HUES48 (cell line): Measurements from ENCODE around the gene GFOD1.

Experiments used
- H3K27ac ChIP-seq: one replicate; pipeline ENCODE4 v1.7.0; 2013; ENCODE audit warnings: low read depth, low read length, inconsistent platforms
- H3K27me3 ChIP-seq: 2 replicates; pipeline ENCODE4 v1.6.1; 2013; ENCODE audit warnings: mild to moderate bottlenecking, low read length; ENCODE audit not compliant: control insufficient read depth, insufficient read depth
- H3K36me3 ChIP-seq: 2 replicates; pipeline ENCODE4 v1.6.1; 2013; ENCODE audit warnings: low read length; ENCODE audit not compliant: control insufficient read depth, insufficient read depth
- H3K4me1 ChIP-seq: 2 replicates; pipeline ENCODE4 v1.6.1; 2013; ENCODE audit warnings: mild to moderate bottlenecking, low read length; ENCODE audit not compliant: control insufficient read depth, insufficient read depth
- H3K4me3 ChIP-seq: 2 replicates; pipeline ENCODE4 v1.5.1; 2013; ENCODE audit warnings: mild to moderate bottlenecking, low read depth, low read length
- H3K9ac ChIP-seq: 2 replicates; pipeline ENCODE4 v1.6.1; 2013; ENCODE audit warnings: mild to moderate bottlenecking, low read depth, low read length, moderate library complexity
- H3K9me3 ChIP-seq: 2 replicates; pipeline ENCODE4 v1.6.1; 2013; ENCODE audit warnings: low read length; ENCODE audit not compliant: control insufficient read depth, insufficient read depth

The GFOD1 gene

GRCh38 chr6:13346245-13346644 lies 141.2 kb downstream of the GFOD1 start:
- H3K4me1 ChIP-seq: peaks cover 4% of the 10 kb centered on the region; the same call in 1 of the 2 replicates
- no peak overlapping the region for H3K9ac ChIP-seq
- no peak overlapping the region for H3K27ac ChIP-seq
- no peaks in the 10 kb centered on the region for H3K9me3 ChIP-seq
- no peak overlapping the region for H3K4me3 ChIP-seq
- H3K36me3 ChIP-seq: no peaks in the 10 kb centered on the region
- H3K27me3 ChIP-seq: no peaks in the 10 kb centered on the region

- Histone ChIP-seq H3K4me3 (no peak overlapping the region), H3K9me3 (no peaks in the 10 kb centered on the region), H3K27me3 (no peaks in the 10 kb centered on the region), H3K9ac (no peak overlapping the region), H3K36me3 (no peaks in the 10 kb centered on the region), H3K4me1 (peaks cover 5% of the 10 kb centered on the region; the same call in 1 of the 2 replicates), H3K27ac (no peak overlapping the region)
Measured at GRCh38 chr6:13342414-13343019, 144.9 kb downstream of the GFOD1 start.

- Histone ChIP-seq H3K4me1 (peaks cover 5% of the 10 kb centered on the region; the same call in 1 of the 2 replicates), H3K27me3 (no peaks in the 10 kb centered on the region), H3K36me3 (no peaks in the 10 kb centered on the region), H3K27ac (no peak overlapping the region), H3K4me3 (no peak overlapping the region), H3K9me3 (no peaks in the 10 kb centered on the region), H3K9ac (no peak overlapping the region)
Measured at GRCh38 chr6:13339863-13340630, 147.4 kb downstream of the GFOD1 start.

- Histone ChIP-seq H3K4me1 (peaks cover 5% of the 10 kb centered on the region; the same call in 1 of the 2 replicates), H3K9ac (no peak overlapping the region), H3K27me3 (no peaks in the 10 kb centered on the region), H3K4me3 (no peak overlapping the region), H3K9me3 (no peaks in the 10 kb centered on the region), H3K27ac (no peak overlapping the region), H3K36me3 (no peaks in the 10 kb centered on the region)
Measured at GRCh38 chr6:13338038-13338437, 149.4 kb downstream of the GFOD1 start.

GRCh38 chr6:13336553-13336952 lies 150.8 kb downstream of the GFOD1 start:
- Histone ChIP-seq H3K4me1 (peaks cover 5% of the 10 kb centered on the region; the same call in 1 of the 2 replicates), H3K4me3 (no peak overlapping the region), H3K9me3 (no peaks in the 10 kb centered on the region), H3K27ac (no peak overlapping the region), H3K36me3 (no peaks in the 10 kb centered on the region), H3K9ac (no peak overlapping the region), H3K27me3 (no peaks in the 10 kb centered on the region)

GRCh38 chr6:13334953-13335352 lies 152.4 kb downstream of the GFOD1 start:
- H3K27ac ChIP-seq: no peak overlapping the region
- H3K4me3 ChIP-seq: no peak overlapping the region
- peaks cover 5% of the 10 kb centered on the region; the same call in 1 of the 2 replicates for H3K4me1 ChIP-seq
- H3K36me3 ChIP-seq: no peaks in the 10 kb centered on the region
- no peaks in the 10 kb centered on the region for H3K27me3 ChIP-seq
- H3K9ac ChIP-seq: no peak overlapping the region
- no peaks in the 10 kb centered on the region for H3K9me3 ChIP-seq

- Histone ChIP-seq H3K27me3 (no peaks in the 10 kb centered on the region), H3K4me3 (no peak overlapping the region), H3K9me3 (no peaks in the 10 kb centered on the region), H3K4me1 (0 out of 2 replicates have a peak, but pooled peaks cover 7% of the 10 kb centered on the region), H3K36me3 (no peaks in the 10 kb centered on the region), H3K27ac (no peak overlapping the region), H3K9ac (no peak overlapping the region; the same call in 1 of the 2 replicates)
Measured at GRCh38 chr6:13332349-13332706, 155.1 kb downstream of the GFOD1 start.

- no peaks in the 10 kb centered on the region for H3K36me3 ChIP-seq
Measured at GRCh38 chr6:13331516-13332348, 155.7 kb downstream of the GFOD1 start.

GRCh38 chr6:13328875-13329183 lies 158.6 kb downstream of the GFOD1 start:
- Histone ChIP-seq H3K4me1 (0 out of 2 replicates have a peak, but pooled peaks cover 7% of the 10 kb centered on the region), H3K9me3 (no peaks in the 10 kb centered on the region), H3K9ac (peak overlapping the region; percentile 69), H3K4me3 (peak overlapping the region; percentile 96), H3K36me3 (peaks cover 25% of the 10 kb centered on the region), H3K27me3 (no peaks in the 10 kb centered on the region), H3K27ac (peak overlapping the region; percentile 97)

More at GRCh38 chr6:13331516-13332348, 155.7 kb downstream of the GFOD1 start:
- H3K27me3 ChIP-seq: no peaks in the 10 kb centered on the region
- no peaks in the 10 kb centered on the region for H3K9me3 ChIP-seq
- 0 out of 2 replicates have a peak, but pooled peaks cover 7% of the 10 kb centered on the region for H3K4me1 ChIP-seq
- no peak overlapping the region for H3K27ac ChIP-seq
- H3K9ac ChIP-seq: no peak overlapping the region; the same call in 1 of the 2 replicates
- no peak overlapping the region for H3K4me3 ChIP-seq

- Histone ChIP-seq H3K27ac (peak within 1 kb of the TSS; percentile 97), H3K9me3 (no peaks in the 10 kb centered on the region), H3K4me3 (peak within 1 kb of the TSS; percentile 96), H3K27me3 (no peaks in the 10 kb centered on the region), H3K36me3 (peaks cover 30% of the 10 kb centered on the region), H3K4me1 (0 out of 2 replicates have a peak, but pooled peaks cover 7% of the 10 kb centered on the region), H3K9ac (peak within 1 kb of the TSS; percentile 73)
Measured at GRCh38 chr6:13328076-13328874, 159.1 kb downstream of the GFOD1 start, which contains the start of gene TBC1D7. TBC1D7 (minus strand) TSS chr6:13328537; CDS start chr6:13326898, 1,639 bp downstream.
